ENCODE data around the gene ANAPC7.
A peak's percentile ranks its signal among the peaks of the same experiment; 100 is the strongest.
"Not testable (repeated sequence)": the region's sequence is repeated elsewhere in the genome, so short reads cannot be mapped to it uniquely, and the experiment has no call there.

The ANAPC7 gene

GRCh38 chr12:110361216-110361615, 42.3 kb downstream of the ANAPC7 start:
- Histone ChIP-seq H3F3A (ENCODE audit: low read depth) (no peaks in the 10 kb centered on the region), H3K9ac (ENCODE audit: low read depth, low read length, poor library complexity, severe bottlenecking) (no peak overlapping the region), H4K20me1 (ENCODE audit: insufficient read depth, low read length, poor library complexity, severe bottlenecking) (no peaks in the 10 kb centered on the region), H3K9me2 (replicated peaks; ENCODE audit: low read depth, low read length) (no peaks in the 10 kb centered on the region), H3K4me1 (ENCODE audit: insufficient read depth, low read length, poor library complexity, severe bottlenecking) (no peaks in the 10 kb centered on the region), H3K4me3 (ENCODE audit: low read length, poor library complexity, severe bottlenecking) (no peak overlapping the region), H3K27me3 (ENCODE audit: insufficient read depth, low read length, poor library complexity, severe bottlenecking) (no peaks in the 10 kb centered on the region), H3K79me2 (ENCODE audit: insufficient read depth, low read length) (no peaks in the 10 kb centered on the region), H3K9me3 (ENCODE audit: insufficient read depth, low read depth, low read length) (no peaks in the 10 kb centered on the region), H3K36me3 (ENCODE audit: insufficient read depth, low read length) (no peaks in the 10 kb centered on the region), H2AFZ (ENCODE audit: low read length) (no peak overlapping the region), H3K4me2 (ENCODE audit: low read depth, low read length, poor library complexity, severe bottlenecking) (no peak overlapping the region)
- TF ChIP-seq EZH2phosphoT487 (IDR thresholded peaks at IDR 0.05; ENCODE audit: borderline replicate concordance), result no peak
- TF ChIP-seq, protein P1, sequence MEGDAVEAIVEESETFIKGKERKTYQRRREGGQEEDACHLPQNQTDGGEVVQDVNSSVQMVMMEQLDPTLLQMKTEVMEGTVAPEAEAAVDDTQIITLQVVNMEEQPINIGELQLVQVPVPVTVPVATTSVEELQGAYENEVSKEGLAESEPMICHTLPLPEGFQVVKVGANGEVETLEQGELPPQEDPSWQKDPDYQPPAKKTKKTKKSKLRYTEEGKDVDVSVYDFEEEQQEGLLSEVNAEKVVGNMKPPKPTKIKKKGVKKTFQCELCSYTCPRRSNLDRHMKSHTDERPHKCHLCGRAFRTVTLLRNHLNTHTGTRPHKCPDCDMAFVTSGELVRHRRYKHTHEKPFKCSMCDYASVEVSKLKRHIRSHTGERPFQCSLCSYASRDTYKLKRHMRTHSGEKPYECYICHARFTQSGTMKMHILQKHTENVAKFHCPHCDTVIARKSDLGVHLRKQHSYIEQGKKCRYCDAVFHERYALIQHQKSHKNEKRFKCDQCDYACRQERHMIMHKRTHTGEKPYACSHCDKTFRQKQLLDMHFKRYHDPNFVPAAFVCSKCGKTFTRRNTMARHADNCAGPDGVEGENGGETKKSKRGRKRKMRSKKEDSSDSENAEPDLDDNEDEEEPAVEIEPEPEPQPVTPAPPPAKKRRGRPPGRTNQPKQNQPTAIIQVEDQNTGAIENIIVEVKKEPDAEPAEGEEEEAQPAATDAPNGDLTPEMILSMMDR (conservative IDR thresholded peaks at IDR 0.05; ENCODE audit: low read length), result no peak

- not testable (repeated sequence) for H3K36me3 ChIP-seq (ENCODE audit: insufficient read depth, low read length); H3K9ac ChIP-seq (ENCODE audit: low read depth, low read length, poor library complexity, severe bottlenecking); H3F3A ChIP-seq (ENCODE audit: low read depth); H3K9me3 ChIP-seq (ENCODE audit: insufficient read depth, low read depth, low read length); H3K9me2 ChIP-seq (replicated peaks; ENCODE audit: low read depth, low read length); H3K4me2 ChIP-seq (ENCODE audit: low read depth, low read length, poor library complexity, severe bottlenecking); H4K20me1 ChIP-seq (ENCODE audit: insufficient read depth, low read length, poor library complexity, severe bottlenecking); H3K27me3 ChIP-seq (ENCODE audit: insufficient read depth, low read length, poor library complexity, severe bottlenecking); H3K4me3 ChIP-seq (ENCODE audit: low read length, poor library complexity, severe bottlenecking); H3K79me2 ChIP-seq (ENCODE audit: insufficient read depth, low read length); H2AFZ ChIP-seq (ENCODE audit: low read length); H3K4me1 ChIP-seq (ENCODE audit: insufficient read depth, low read length, poor library complexity, severe bottlenecking)
- TF ChIP-seq, protein P1 (conservative IDR thresholded peaks at IDR 0.05; ENCODE audit: low read length), result peak; percentile 27; the same call in 1 of the 2 replicates
Measured at GRCh38 chr12:110358384-110359097, 45.0 kb downstream of the ANAPC7 start.

DNA sequence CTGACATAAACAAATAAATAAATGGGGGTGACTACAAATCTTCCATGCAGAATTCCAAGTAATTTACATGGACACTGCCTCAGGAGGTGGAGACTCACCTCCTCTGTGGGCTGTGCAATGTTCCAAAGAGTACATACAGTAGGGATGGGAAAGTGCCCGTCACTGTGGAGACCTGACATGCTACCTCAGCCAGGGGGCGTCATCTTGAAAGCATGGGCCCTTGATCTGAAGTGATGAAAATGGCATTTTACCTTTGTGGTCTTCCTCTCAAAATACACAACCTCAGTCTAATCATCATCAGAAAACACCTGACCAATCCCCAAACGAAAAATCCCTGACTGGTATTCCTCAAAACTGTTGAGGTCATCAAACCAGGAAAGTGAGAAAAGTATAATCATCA, 48.4 kb downstream of the ANAPC7 start:
- H3F3A ChIP-seq (ENCODE audit: low read depth), result no peaks in the 10 kb centered on the region
- no peaks in the 10 kb centered on the region for H4K20me1 ChIP-seq (ENCODE audit: insufficient read depth, low read length, poor library complexity, severe bottlenecking)
- no peak for TF ChIP-seq EZH2phosphoT487 (IDR thresholded peaks at IDR 0.05; ENCODE audit: borderline replicate concordance)
- TF ChIP-seq, protein P1 (conservative IDR thresholded peaks at IDR 0.05; ENCODE audit: low read length), result peak; percentile 77
- no peak overlapping the region for H3K4me2 ChIP-seq (ENCODE audit: low read depth, low read length, poor library complexity, severe bottlenecking)
- no peaks in the 10 kb centered on the region for H3K9me3 ChIP-seq (ENCODE audit: insufficient read depth, low read depth, low read length)
- no peak overlapping the region for H3K9ac ChIP-seq (ENCODE audit: low read depth, low read length, poor library complexity, severe bottlenecking)
- no peaks in the 10 kb centered on the region for H3K9me2 ChIP-seq (replicated peaks; ENCODE audit: low read depth, low read length)
- H3K79me2 ChIP-seq (ENCODE audit: insufficient read depth, low read length), result no peaks in the 10 kb centered on the region
- H2AFZ ChIP-seq (ENCODE audit: low read length), result peak overlapping the region; percentile 18; the same call in 1 of the 2 replicates
- H3K27me3 ChIP-seq (ENCODE audit: insufficient read depth, low read length, poor library complexity, severe bottlenecking), result no peaks in the 10 kb centered on the region
- peaks cover 2% of the 10 kb centered on the region; the same call in 1 of the 2 replicates for H3K36me3 ChIP-seq (ENCODE audit: insufficient read depth, low read length)
- peaks cover 4% of the 10 kb centered on the region for H3K4me1 ChIP-seq (ENCODE audit: insufficient read depth, low read length, poor library complexity, severe bottlenecking)
- H3K4me3 ChIP-seq (ENCODE audit: low read length, poor library complexity, severe bottlenecking), result no peak overlapping the region

All from Loucy (cell line).